Activated CD4-positive, alpha-beta T cell treated with anti-CD3 and anti-CD28 coated beads for 24 hours (primary cell): ENCODE data around the gene GRK2.
"Not testable (repeated sequence)": the region's sequence is repeated elsewhere in the genome, so short reads cannot be mapped to it uniquely, and the experiment has no call there.

ENCODE experiments used
- DNase-seq, 2 donors: peaks; one replicate each; pipeline ENCODE4 v3.0.0-alpha.2; 2020; ENCODE audit warnings: low read depth in 2 of 2

The GRK2 gene

GRCh38 chr11:67312187-67313021 lies 46.1 kb downstream of the GRK2 start:
- DNase-seq, result no peak

- no peak for DNase-seq
Measured at GRCh38 chr11:67313125-67313890, 47.0 kb downstream of the GRK2 start.

- no peak for DNase-seq
Measured at GRCh38 chr11:67314218-67314617, 47.9 kb downstream of the GRK2 start.

- DNase-seq, result no peak
Measured at GRCh38 chr11:67315325-67315909, 49.1 kb downstream of the GRK2 start.

GRCh38 chr11:67316882-67317204 lies 50.6 kb downstream of the GRK2 start:
- no peak for DNase-seq

DNA sequence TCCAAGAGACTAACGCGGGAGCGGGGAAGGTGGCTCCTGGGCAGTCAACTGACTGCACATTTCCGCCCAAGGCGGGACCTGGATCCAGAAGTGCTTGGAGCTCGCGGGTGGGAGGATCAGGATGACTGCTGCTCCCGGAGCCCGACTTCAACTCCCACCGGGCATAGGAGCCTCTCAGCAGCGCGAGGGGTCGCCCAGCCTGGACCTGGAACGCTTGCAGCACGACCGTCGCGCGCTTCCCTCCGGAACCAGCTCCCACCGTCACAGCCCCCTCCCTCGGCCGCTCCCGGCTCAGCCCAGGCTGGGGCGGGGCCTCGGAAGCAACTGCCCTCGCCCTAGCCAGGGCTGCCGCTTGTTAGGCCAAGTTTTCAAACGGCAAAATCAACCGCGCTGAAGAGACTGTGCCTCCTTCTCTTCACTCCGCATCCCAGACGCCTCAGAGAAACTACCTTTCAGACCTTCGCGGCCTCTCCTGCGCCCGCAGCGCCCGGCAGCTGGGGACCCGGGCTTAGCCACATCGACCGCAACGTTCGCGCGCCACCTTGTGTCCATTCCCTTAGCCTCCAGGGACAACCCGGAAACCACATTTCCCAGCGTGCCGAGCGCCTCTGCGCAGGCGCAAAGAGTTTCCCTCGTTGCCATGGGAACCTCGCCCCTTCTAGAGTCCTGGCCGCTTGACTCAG lies 51.1 kb downstream of the GRK2 start:
- DNase-seq, result peak; percentile 99

- DNase-seq, result no peak
Measured at GRCh38 chr11:67317888-67318555, 51.7 kb downstream of the GRK2 start.

DNA sequence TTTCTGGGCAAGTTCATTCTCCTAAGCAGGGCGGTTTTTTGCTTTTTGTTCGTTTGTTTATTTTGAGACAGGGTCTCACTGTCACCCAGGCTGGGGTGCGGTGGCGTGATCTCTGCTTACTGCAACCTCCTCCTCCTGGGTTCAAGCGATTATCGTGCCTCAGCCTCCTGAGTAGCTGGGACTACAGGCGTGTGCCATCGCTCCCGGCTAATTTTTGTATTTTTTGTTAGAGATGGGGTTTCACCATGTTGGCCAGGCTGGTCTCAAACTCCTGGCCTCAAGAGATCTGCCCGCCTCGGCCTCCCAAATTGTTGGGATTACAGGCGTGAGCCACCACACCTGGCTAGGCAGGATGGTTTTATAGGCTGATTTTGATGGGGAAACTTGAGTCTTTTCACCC lies 52.6 kb downstream of the GRK2 start:
- not testable (repeated sequence) for DNase-seq

DNA sequence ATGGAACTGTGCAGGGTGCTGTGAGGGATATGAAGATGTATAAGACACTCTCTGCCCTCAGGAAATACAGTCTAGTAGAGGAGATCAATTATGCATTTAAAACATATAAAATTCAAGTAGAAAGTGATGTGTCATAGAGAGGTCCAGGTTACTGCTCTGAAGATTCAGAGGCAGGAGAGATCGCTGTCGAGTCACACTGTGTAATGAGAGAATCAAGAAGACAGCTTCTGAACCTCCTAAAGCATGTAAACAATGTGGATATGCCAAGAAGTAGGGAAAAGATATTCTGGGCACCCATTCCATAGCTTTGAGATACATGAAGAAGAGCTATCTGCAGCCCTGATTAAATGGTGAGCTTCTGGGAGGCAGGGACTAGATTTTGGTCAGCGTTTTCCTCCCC lies 53.7 kb downstream of the GRK2 start:
- no peak for DNase-seq

GRCh38 chr11:67320691-67321090 lies 54.4 kb downstream of the GRK2 start:
- DNase-seq, result no peak

DNA sequence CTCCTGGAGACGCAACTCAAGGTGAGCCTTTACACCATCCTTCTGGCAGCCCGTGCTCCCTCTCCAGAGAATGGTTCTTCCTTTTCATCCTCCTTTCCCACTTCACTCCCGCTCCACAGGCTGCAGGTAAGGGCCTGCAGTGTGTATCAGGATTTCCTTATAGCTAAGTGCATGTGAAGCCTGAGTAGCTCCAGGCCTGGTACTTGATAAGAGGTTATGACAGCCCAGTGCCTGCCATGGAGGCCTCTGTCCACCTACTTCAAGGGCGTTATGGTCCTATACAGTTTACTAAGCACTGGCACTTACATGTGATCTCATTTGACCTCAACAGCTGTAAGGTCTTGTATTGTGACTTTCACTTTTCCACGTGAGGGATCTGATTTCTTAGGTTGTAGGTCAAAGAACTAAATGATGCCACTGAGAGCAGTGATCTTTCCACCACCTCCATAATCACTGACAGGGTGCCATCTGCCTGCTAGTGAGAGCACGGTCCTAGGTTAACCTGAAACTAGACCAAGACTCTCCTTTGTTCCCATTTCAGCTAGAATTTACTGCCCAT lies 55.1 kb downstream of the GRK2 start:
- no peak for DNase-seq

DNA sequence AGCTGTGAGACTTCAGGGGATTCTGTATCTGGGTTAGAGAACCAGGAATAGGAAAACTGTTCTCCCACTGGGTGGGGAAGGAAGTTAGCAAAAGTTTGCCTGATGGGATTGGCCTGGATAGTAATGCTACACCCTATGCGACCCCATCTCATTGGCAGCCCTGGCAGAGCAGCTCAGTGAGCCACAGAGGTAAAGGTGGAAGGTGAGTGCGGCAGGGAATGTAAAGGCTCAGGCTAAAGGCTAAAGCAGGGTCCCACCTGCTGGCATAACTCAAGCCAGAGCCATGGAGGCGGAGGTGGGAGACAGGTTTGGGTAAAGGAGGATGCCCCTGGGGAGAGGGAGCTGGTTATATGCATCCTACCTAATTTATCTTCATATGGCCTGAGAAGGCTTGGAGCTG lies 55.8 kb downstream of the GRK2 start:
- DNase-seq, result no peak

DNA sequence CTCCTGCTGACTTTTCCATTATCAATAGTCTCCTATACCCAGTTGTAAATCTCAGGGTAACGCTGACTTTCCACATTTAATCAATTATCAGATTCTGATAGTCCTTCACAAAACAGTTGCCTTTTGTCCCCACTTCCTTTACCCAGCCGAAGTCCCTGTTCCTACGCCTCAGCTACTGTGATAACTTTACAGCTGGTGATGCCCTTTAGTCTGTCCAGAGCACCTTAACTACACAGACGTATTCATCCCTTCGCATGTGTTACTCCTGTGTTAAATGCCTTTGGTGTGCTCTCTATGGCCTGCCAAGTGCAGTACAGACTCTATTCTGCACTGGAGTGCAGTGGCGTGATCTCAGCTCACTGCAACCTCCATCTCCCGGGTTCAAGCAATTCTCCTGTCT lies 57.3 kb downstream of the GRK2 start:
- no peak for DNase-seq

- no peak for DNase-seq
Measured at GRCh38 chr11:67332081-67332691, 65.9 kb downstream of the GRK2 start.
